Measurements from ENCODE around the gene P2RX7. TPM values are rescaled to one million over a fixed set of nuclear protein-coding genes. Genes with fewer than 3 reads are reported as not detected.

P2RX7 gene
- total and polyA plus RNA-seq, 9 of the 15 experiments (the other 6 are each of a cell fraction or from before 2014, with no cell fraction given) = 0.04 to 0.65 (median 0.30) TPM

GRCh38 chr12:121085069-121085468 lies 47.6 kb upstream of the P2RX7 start (continued):
- TF ChIP-seq REST (IDR thresholded peaks at IDR 0.05; ENCODE audit: borderline replicate concordance) = peak; percentile 76
- TF ChIP-seq REST (CRISPR knock-in tag; IDR thresholded peaks at IDR 0.05; ENCODE audit: low read depth) = no peak
- TF ChIP-seq RFX1 (IDR thresholded peaks at IDR 0.05) = peak; percentile 65
